HFFc6 (cell line): ENCODE data around the gene NAP1L5. TPM values are rescaled to one million over a fixed set of nuclear protein-coding genes. Genes with fewer than 3 reads are reported as not detected.

Source experiments
- DNase-seq: peaks from one replicate; pipeline ENCODE4 v3.0.0-alpha.2; 2018
- H3K27ac Mint-ChIP-seq: 2 replicates; pipeline ENCODE4 v1.8.0; 2020; ENCODE audit warnings: mild to moderate bottlenecking, mixed read lengths
- H3K27me3 Mint-ChIP-seq: 2 replicates; pipeline ENCODE4 v1.8.0; 2021; ENCODE audit warnings: mild to moderate bottlenecking, moderate library complexity, mixed read lengths; ENCODE audit not compliant: insufficient read depth
- H3K36me3 Mint-ChIP-seq: 2 replicates; pipeline ENCODE4 v1.8.0; 2021; ENCODE audit warnings: low read depth, mixed read lengths
- H3K4me1 Mint-ChIP-seq: 2 replicates; pipeline ENCODE4 v1.8.0; 2020; ENCODE audit warnings: low read depth, mixed read lengths
- H3K4me3 Mint-ChIP-seq: 2 replicates; pipeline ENCODE4 v1.8.0; 2020; ENCODE audit warnings: mild to moderate bottlenecking, moderate library complexity, mixed read lengths
- H3K9me3 Mint-ChIP-seq: 2 replicates; pipeline ENCODE4 v1.8.0; 2020; ENCODE audit warnings: mild to moderate bottlenecking, mixed read lengths
- CTCF ChIP-seq: fragments of 200-600 bp; sonication (generic); IDR thresholded peaks from 2 replicates; pipeline ENCODE4 v1.5.0; 2021; ENCODE audit warnings: antibody characterized with exemption, mild to moderate bottlenecking
- total RNA-seq, 6 experiments: library from RNA; stranded (reverse); fragmentation: NEBNext Ultra II Directional; extraction: Animal tissue kit (Norgen Biotek cat#: 25700); gene quantifications; 2 replicates in 1 of 6; 3 replicates in 5 of 6; pipeline ENCODE4 v1.2.3, GENCODE V29; 2021

The NAP1L5 gene
- total RNA-seq, 6 experiments from 2014 or later, result 14.6 to 20.0 (median 18.3) TPM

GRCh38 chr4:88672987-88673386 is 24.6 kb downstream of the NAP1L5 start:
- TF ChIP-seq CTCF, result peak; percentile 79
- peak; percentile 30 for DNase-seq
- Mint-ChIP-seq H3K27ac (no peak overlapping the region), H3K4me1 (peaks cover 45% of the 10 kb centered on the region), H3K4me3 (no peak overlapping the region), H3K27me3 (no peaks in the 10 kb centered on the region), H3K36me3 (peaks cover 8% of the 10 kb centered on the region; the same call in 1 of the 2 replicates), H3K9me3 (no peaks in the 10 kb centered on the region)

- H3K36me3 Mint-ChIP-seq, result peaks cover 12% of the 10 kb centered on the region
- no peaks in the 10 kb centered on the region for H3K27me3 Mint-ChIP-seq
- H3K4me3 Mint-ChIP-seq, result peak overlapping the region; percentile 46
- H3K27ac Mint-ChIP-seq, result peak overlapping the region; percentile 95
- no peaks in the 10 kb centered on the region for H3K9me3 Mint-ChIP-seq
- DNase-seq, result peak; percentile 83
- peaks cover 79% of the 10 kb centered on the region for H3K4me1 Mint-ChIP-seq
- TF ChIP-seq CTCF, result no peak
Measured at GRCh38 chr4:88661739-88662138, 35.9 kb downstream of the NAP1L5 start.

GRCh38 chr4:88660446-88661294 is 37.0 kb downstream of the NAP1L5 start:
- Mint-ChIP-seq H3K9me3 (no peaks in the 10 kb centered on the region), H3K27ac (peak overlapping the region; percentile 95), H3K4me1 (peaks cover 78% of the 10 kb centered on the region), H3K4me3 (peak overlapping the region; percentile 64), H3K27me3 (no peaks in the 10 kb centered on the region), H3K36me3 (peaks cover 23% of the 10 kb centered on the region)
- DNase-seq, result peak; percentile 66
- no peak for TF ChIP-seq CTCF

GRCh38 chr4:88659890-88660208 is 37.8 kb downstream of the NAP1L5 start:
- H3K27me3 Mint-ChIP-seq, result no peaks in the 10 kb centered on the region
- no peaks in the 10 kb centered on the region for H3K9me3 Mint-ChIP-seq
- TF ChIP-seq CTCF, result no peak
- peak overlapping the region; percentile 95 for H3K27ac Mint-ChIP-seq
- H3K4me1 Mint-ChIP-seq, result peaks cover 70% of the 10 kb centered on the region
- DNase-seq, result no peak
- H3K4me3 Mint-ChIP-seq, result peak overlapping the region; percentile 15; the same call in 1 of the 2 replicates
- peaks cover 26% of the 10 kb centered on the region for H3K36me3 Mint-ChIP-seq

- Mint-ChIP-seq H3K4me3 (peak overlapping the region; percentile 21; the same call in 1 of the 2 replicates), H3K27ac (peak overlapping the region; percentile 95), H3K9me3 (no peaks in the 10 kb centered on the region), H3K36me3 (peaks cover 24% of the 10 kb centered on the region), H3K27me3 (no peaks in the 10 kb centered on the region), H3K4me1 (peaks cover 64% of the 10 kb centered on the region)
- DNase-seq, result peak; percentile 66
- TF ChIP-seq CTCF, result peak; percentile 84
Measured at GRCh38 chr4:88659055-88659889, 38.4 kb downstream of the NAP1L5 start.
